ENCODE data around the gene LRRC72. TPM values are rescaled to one million over a fixed set of nuclear protein-coding genes. Genes with fewer than 3 reads are reported as not detected.

LRRC72 gene
- total RNA-seq (not detected in 2 replicates), polyA plus RNA-seq (not detected in 2 replicates)

- Histone ChIP-seq H3K4me1 (ENCODE audit: insufficient read depth) (no peaks in the 10 kb centered on the region), H3K9me3 (ENCODE audit: low read depth) (no peaks in the 10 kb centered on the region), H4K20me1 (ENCODE audit: insufficient read depth, poor library complexity, severe bottlenecking) (no peaks in the 10 kb centered on the region), H3K79me2 (no peaks in the 10 kb centered on the region), H3K4me2 (no peak within 1 kb of the TSS), H3K27me3 (no peaks in the 10 kb centered on the region), H2AFZ (no peak within 1 kb of the TSS), H3K27ac (no peak within 1 kb of the TSS), H3K4me3 (no peak within 1 kb of the TSS), H3K36me3 (replicated peaks; ENCODE audit: insufficient read depth, low read depth) (no peaks in the 10 kb centered on the region), H3K9me2 (replicated peaks; ENCODE audit: insufficient read depth) (no peaks in the 10 kb centered on the region)
- DNase-seq (ENCODE audit: low spot score), result no peak
- TF ChIP-seq, protein P1, sequence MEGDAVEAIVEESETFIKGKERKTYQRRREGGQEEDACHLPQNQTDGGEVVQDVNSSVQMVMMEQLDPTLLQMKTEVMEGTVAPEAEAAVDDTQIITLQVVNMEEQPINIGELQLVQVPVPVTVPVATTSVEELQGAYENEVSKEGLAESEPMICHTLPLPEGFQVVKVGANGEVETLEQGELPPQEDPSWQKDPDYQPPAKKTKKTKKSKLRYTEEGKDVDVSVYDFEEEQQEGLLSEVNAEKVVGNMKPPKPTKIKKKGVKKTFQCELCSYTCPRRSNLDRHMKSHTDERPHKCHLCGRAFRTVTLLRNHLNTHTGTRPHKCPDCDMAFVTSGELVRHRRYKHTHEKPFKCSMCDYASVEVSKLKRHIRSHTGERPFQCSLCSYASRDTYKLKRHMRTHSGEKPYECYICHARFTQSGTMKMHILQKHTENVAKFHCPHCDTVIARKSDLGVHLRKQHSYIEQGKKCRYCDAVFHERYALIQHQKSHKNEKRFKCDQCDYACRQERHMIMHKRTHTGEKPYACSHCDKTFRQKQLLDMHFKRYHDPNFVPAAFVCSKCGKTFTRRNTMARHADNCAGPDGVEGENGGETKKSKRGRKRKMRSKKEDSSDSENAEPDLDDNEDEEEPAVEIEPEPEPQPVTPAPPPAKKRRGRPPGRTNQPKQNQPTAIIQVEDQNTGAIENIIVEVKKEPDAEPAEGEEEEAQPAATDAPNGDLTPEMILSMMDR (IDR thresholded peaks at IDR 0.05; ENCODE audit: poor library complexity), result no peak
- TF ChIP-seq EZH2 (IDR thresholded peaks at IDR 0.05; ENCODE audit: borderline replicate concordance) (no peak), EZH2phosphoT487 (IDR thresholded peaks at IDR 0.05; ENCODE audit: low read depth, severe bottlenecking, unreplicated experiment) (no peak)
- 96% methylated on average over 18 of the region's 31 CpGs for WGBS (ENCODE audit: low lambda C conversion rate, missing lambda C conversion rate)
Observed at GRCh38 chr7:16526742-16527540, at the start of gene LRRC72. LRRC72 (plus strand) TSS chr7:16526825; CDS start chr7:16526953, 128 bp downstream.

DNA sequence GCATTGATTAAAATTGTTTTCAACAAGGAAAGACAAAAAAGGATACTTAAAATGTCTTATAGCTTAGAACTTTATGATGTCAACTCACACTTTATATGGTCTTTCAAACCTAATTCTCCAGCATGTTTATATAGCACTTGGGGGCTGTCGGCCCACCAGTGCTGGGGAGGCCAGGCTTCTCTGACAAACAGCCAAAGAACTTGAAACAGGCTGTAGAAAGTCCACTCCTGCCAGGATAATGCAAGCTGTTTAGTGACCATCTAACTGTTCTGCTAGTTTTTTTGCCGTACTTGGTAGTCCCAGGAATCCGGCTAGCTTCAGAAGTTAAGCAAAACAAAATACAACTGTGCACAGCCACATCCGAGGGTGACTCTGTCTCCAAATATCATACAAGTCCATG is 47.5 kb upstream of the LRRC72 start:
- TF ChIP-seq EZH2phosphoT487 (IDR thresholded peaks at IDR 0.05; ENCODE audit: low read depth, severe bottlenecking, unreplicated experiment), result no peak
- TF ChIP-seq, protein P1 (IDR thresholded peaks at IDR 0.05; ENCODE audit: poor library complexity), result no peak
- no peak for TF ChIP-seq EZH2 (IDR thresholded peaks at IDR 0.05; ENCODE audit: borderline replicate concordance)
- no peak for DNase-seq (ENCODE audit: low spot score)
- Histone ChIP-seq H2AFZ (no peak overlapping the region), H3K4me1 (ENCODE audit: insufficient read depth) (peaks cover 6% of the 10 kb centered on the region), H3K36me3 (replicated peaks; ENCODE audit: insufficient read depth, low read depth) (no peaks in the 10 kb centered on the region), H3K4me2 (no peak overlapping the region), H3K4me3 (no peak overlapping the region), H3K79me2 (no peaks in the 10 kb centered on the region), H4K20me1 (ENCODE audit: insufficient read depth, poor library complexity, severe bottlenecking) (no peaks in the 10 kb centered on the region), H3K27me3 (no peaks in the 10 kb centered on the region), H3K9me3 (ENCODE audit: low read depth) (no peaks in the 10 kb centered on the region), H3K27ac (no peak overlapping the region), H3K9me2 (replicated peaks; ENCODE audit: insufficient read depth) (no peaks in the 10 kb centered on the region)
- 83% methylated on average over 4 of the region's 4 CpGs for WGBS (ENCODE audit: low lambda C conversion rate, missing lambda C conversion rate)

- no peaks in the 10 kb centered on the region for H3K79me2 ChIP-seq
- peaks cover 6% of the 10 kb centered on the region for H3K4me1 ChIP-seq (ENCODE audit: insufficient read depth)
- no peak overlapping the region for H2AFZ ChIP-seq
- whole genome bisulfite sequencing (ENCODE audit: low lambda C conversion rate, missing lambda C conversion rate), result 81% methylated on average over 7 of the region's 7 CpGs
- H3K27me3 ChIP-seq, result no peaks in the 10 kb centered on the region
- no peak overlapping the region for H3K4me3 ChIP-seq
- H3K9me3 ChIP-seq (ENCODE audit: low read depth), result no peaks in the 10 kb centered on the region
- no peak overlapping the region for H3K4me2 ChIP-seq
- H3K9me2 ChIP-seq (replicated peaks; ENCODE audit: insufficient read depth), result no peaks in the 10 kb centered on the region
- no peaks in the 10 kb centered on the region for H4K20me1 ChIP-seq (ENCODE audit: insufficient read depth, poor library complexity, severe bottlenecking)
- H3K36me3 ChIP-seq (replicated peaks; ENCODE audit: insufficient read depth, low read depth), result no peaks in the 10 kb centered on the region
- TF ChIP-seq EZH2 (IDR thresholded peaks at IDR 0.05; ENCODE audit: borderline replicate concordance) (no peak), EZH2phosphoT487 (IDR thresholded peaks at IDR 0.05; ENCODE audit: low read depth, severe bottlenecking, unreplicated experiment) (no peak)
- TF ChIP-seq, protein P1 (IDR thresholded peaks at IDR 0.05; ENCODE audit: poor library complexity), result no peak
- DNase-seq (ENCODE audit: low spot score), result no peak
- no peak overlapping the region for H3K27ac ChIP-seq
Observed at GRCh38 chr7:16479591-16479990, 47.0 kb upstream of the LRRC72 start.

Data from hepatocyte (in vitro differentiated cells).